Upper lobe of left lung (tissue), 6 donors: ENCODE measurements around the gene ZNF556. TPM values are rescaled to one million over a fixed set of nuclear protein-coding genes. Genes with fewer than 3 reads are reported as not detected.
A peak's percentile ranks its signal among the peaks of the same experiment; 100 is the strongest.

ENCODE experiments used
- ATAC-seq, 2 donors: fragments of 200-7000 bp; cut with Tn5 transposase; one replicate each; pipeline ENCODE4 v1.9.1; 2022; ENCODE audit warnings: mild to moderate bottlenecking in 2 of 2, moderate library complexity in 2 of 2; ENCODE audit not compliant: low FRiP score in 2 of 2
- DNase-seq, 2 donors: peaks; one replicate each; pipeline ENCODE4 v3.0.0-alpha.2; 2019 to 2020
- H3K27ac ChIP-seq, 4 donors: fragments of 200-600 bp; sonication (generic); one replicate each; pipeline ENCODE4 v1.5.1; 2016 to 2019
- H3K27me3 ChIP-seq, 4 donors: fragments of 200-600 bp; sonication (generic); one replicate each; pipeline ENCODE4 v1.5.1; 2017 to 2019
- H3K36me3 ChIP-seq, 4 donors: fragments of 200-600 bp; sonication (generic); one replicate each; pipeline ENCODE4 v1.5.1; 2016 to 2019
- H3K4me1 ChIP-seq, 4 donors: fragments of 200-600 bp; sonication (generic); one replicate each; pipeline ENCODE4 v1.5.1; 2018 to 2019
- H3K4me3 ChIP-seq, 4 donors: fragments of 200-600 bp; sonication (generic); one replicate each; pipeline ENCODE4 v1.5.1; 2017 to 2019; ENCODE audit warnings: mild to moderate bottlenecking in 2 of 4, moderate library complexity in 1 of 4
- H3K9me3 ChIP-seq, 4 donors: fragments of 200-600 bp; sonication (generic); one replicate each; pipeline ENCODE4 v1.5.1; 2018 to 2019
- CTCF ChIP-seq, 6 experiments: fragments of 450-650 bp in 4 of 6; fragments of 200-600 bp in 2 of 6; sonication (generic) in 2 of 6; IDR thresholded peaks; one replicate each; pipeline ENCODE4 v1.5.1; 2016 to 2019; ENCODE audit warnings: antibody characterized with exemption in 6 of 6
- EP300 ChIP-seq, 4 donors: sonication (generic); formaldehyde crosslinking; IDR thresholded peaks; one replicate each; pipeline ENCODE4 v1.5.1; 2017; ENCODE audit warnings: antibody characterized with exemption in 4 of 4, control low read depth in 2 of 4
- POLR2A ChIP-seq, 4 donors: fragments of 450-650 bp; IDR thresholded peaks; one replicate each; pipeline ENCODE4 v1.5.1; 2016 to 2017; ENCODE audit warnings: antibody characterized with exemption in 4 of 4, mild to moderate bottlenecking in 2 of 4
- POLR2AphosphoS5 ChIP-seq, 2 donors: sonication (generic); formaldehyde crosslinking; IDR thresholded peaks; one replicate each; pipeline ENCODE4 v1.5.1; 2017; ENCODE audit warnings: antibody characterized with exemption in 2 of 2
- WGBS, 2 donors: methylation state at CpG; one replicate each; pipeline ENCODE4 v1.1.5; 2017 to 2018; 5-methylcytosine and 5-hydroxymethylcytosine counted together
- total RNA-seq, 6 donors: library from RNA; depleted of rRNA in 4 of 6; stranded (reverse); fragments of >200 nt in 4 of 6; gene quantifications; one replicate each; pipeline versions ENCODE4 v1.1.0 to v1.2.1, GENCODE V29; 2016 to 2021
- donor health status: DM: no; HTN: no; CAD: no; lungs with moderate emphysema.
- donor health status: DM: no; HTN: yes; CAD: no; lungs with severe emphysema.

Gene ZNF556
- not detected for total RNA-seq

- Histone ChIP-seq H3K27me3 (no peaks in the 10 kb centered on the region), H3K4me1 (no peaks in the 10 kb centered on the region), H3K9me3 (no peaks in the 10 kb centered on the region), H3K27ac (no peak within 1 kb of the TSS), H3K36me3 (no peaks in the 10 kb centered on the region), H3K4me3 (no peak within 1 kb of the TSS)
- 80 to 88% methylated on average over 25 to 35 of the region's 36 CpGs for WGBS, 2 donors
- no peak for TF ChIP-seq POLR2A (IDR thresholded peaks at IDR 0.05)
- TF ChIP-seq POLR2AphosphoS5 (IDR thresholded peaks at IDR 0.05), result no peak
- TF ChIP-seq CTCF (IDR thresholded peaks at IDR 0.05), result no peak
- TF ChIP-seq EP300 (IDR thresholded peaks at IDR 0.05), result no peak
- DNase-seq, result peak in 1 of 2 donors; percentile 61
- ATAC-seq, result peak in 1 of 2 donors; percentile 60
These were observed at the start of gene ZNF556 for GRCh38 chr19:2867025-2867991. Gene ZNF556, plus strand, starts transcription at chr19:2867335. Its CDS starts 87 bp downstream, at chr19:2867422.

DNA sequence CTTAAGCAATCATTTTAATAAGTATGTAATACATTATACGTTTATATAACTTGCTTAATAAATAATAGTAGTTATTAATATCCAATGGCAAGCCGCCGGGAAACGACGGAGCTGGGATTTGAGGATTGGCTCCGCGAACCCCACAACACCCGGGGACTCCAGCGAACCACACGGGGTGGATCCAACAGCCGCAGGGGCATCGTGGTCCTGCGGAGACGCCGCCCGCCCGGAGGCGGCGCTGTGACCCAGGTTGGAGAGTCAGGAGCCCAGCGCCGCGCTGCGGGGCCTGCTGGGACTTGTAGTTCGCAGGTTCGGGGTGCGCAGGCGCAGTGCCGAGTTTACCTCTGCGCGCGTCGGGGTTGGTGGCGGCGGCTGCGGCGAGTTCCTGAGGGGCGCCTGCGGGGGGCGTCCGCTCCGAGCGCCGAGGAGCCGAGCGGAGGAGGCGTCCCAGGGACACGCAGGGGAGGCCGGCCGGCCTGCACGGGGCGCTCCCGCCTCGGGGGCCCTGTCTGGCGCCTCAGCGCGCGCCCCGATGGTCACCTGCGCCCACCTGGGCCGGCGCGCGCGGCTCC, 47.5 kb upstream of the ZNF556 start, which contains the start of gene ZNF554:
ZNF554 (plus strand) TSS at position 329 of the 572 bp plus-strand sequence; CDS start at position 533, 204 bp downstream.
- 0 to 1% methylated on average over 12 to 31 of the region's 64 CpGs for WGBS, 2 donors
- DNase-seq (peak; percentile 98 to 99), ATAC-seq (peak; percentile 97 to 99)
- TF ChIP-seq POLR2A (IDR thresholded peaks at IDR 0.05) (peak in 1 of 4 donors; percentile 62), CTCF (IDR thresholded peaks at IDR 0.05) (peak; percentile 97 to 99 (median 98)), POLR2AphosphoS5 (IDR thresholded peaks at IDR 0.05) (peak; percentile 46 to 67), EP300 (IDR thresholded peaks at IDR 0.05) (no peak)
- no peaks in the 10 kb centered on the region for H3K9me3 ChIP-seq
- H3K27me3 ChIP-seq, result no peaks in the 10 kb centered on the region
- peaks cover 7 to 20% (median 10%) of the 10 kb centered on the region in 4 donors for H3K4me1 ChIP-seq
- peak within 1 kb of the TSS; percentile 86 to 96 (median 93) for H3K4me3 ChIP-seq
- H3K36me3 ChIP-seq, result peaks cover 0 to 12% (median 3%) of the 10 kb centered on the region in 4 donors
- H3K27ac ChIP-seq, result peak within 1 kb of the TSS; percentile 6 to 87 (median 40)

- 3 to 13% methylated on average over 7 to 11 of the region's 36 CpGs for WGBS, 2 donors
- DNase-seq (no peak), ATAC-seq (peak in 1 of 2 donors; percentile 18)
- Histone ChIP-seq H3K4me1 (peaks cover 7 to 20% (median 10%) of the 10 kb centered on the region in 4 donors), H3K27ac (peak overlapping the region; percentile 6 to 87 (median 40)), H3K4me3 (peak overlapping the region; percentile 86 to 96 (median 93)), H3K36me3 (peaks cover 0 to 12% (median 3%) of the 10 kb centered on the region in 4 donors), H3K27me3 (no peaks in the 10 kb centered on the region), H3K9me3 (no peaks in the 10 kb centered on the region)
- no peak for TF ChIP-seq POLR2AphosphoS5 (IDR thresholded peaks at IDR 0.05)
- TF ChIP-seq EP300 (IDR thresholded peaks at IDR 0.05), result no peak
- TF ChIP-seq CTCF (IDR thresholded peaks at IDR 0.05), result no peak
- no peak for TF ChIP-seq POLR2A (IDR thresholded peaks at IDR 0.05)
These were observed 46.9 kb upstream of the ZNF556 start for GRCh38 chr19:2820112-2820702.

DNA sequence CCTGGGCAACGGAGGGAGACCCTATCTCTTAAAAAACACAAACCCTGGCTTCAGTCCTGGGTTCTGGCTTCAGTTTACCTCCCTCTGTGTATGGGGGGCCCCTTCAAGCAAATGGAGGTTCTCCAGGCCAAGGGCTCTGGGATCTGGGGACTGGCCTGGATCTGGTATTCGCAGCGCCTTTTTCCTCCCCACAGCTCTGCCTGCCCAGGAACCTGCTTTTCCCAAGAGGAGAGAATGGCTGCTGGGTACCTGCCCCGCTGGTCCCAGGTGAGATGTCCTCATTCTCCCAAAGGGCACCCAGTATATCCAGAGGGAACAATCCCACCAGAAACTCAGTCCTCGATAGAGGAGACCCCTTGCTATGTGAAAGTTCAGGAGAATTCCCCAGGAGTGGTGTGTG, 44.3 kb upstream of the ZNF556 start:
- no peak overlapping the region for H3K4me3 ChIP-seq
- no peak overlapping the region for H3K27ac ChIP-seq
- DNase-seq (no peak), ATAC-seq (no peak)
- TF ChIP-seq CTCF (IDR thresholded peaks at IDR 0.05) (no peak), POLR2A (IDR thresholded peaks at IDR 0.05) (no peak), EP300 (IDR thresholded peaks at IDR 0.05) (no peak), POLR2AphosphoS5 (IDR thresholded peaks at IDR 0.05) (no peak)
- no peaks in the 10 kb centered on the region for H3K27me3 ChIP-seq
- 95 to 97% methylated on average over 3 to 5 of the region's 5 CpGs for WGBS, 2 donors
- peaks cover 0 to 22% (median 7%) of the 10 kb centered on the region in 4 donors for H3K36me3 ChIP-seq
- H3K9me3 ChIP-seq, result no peaks in the 10 kb centered on the region
- H3K4me1 ChIP-seq, result peaks cover 7 to 20% (median 10%) of the 10 kb centered on the region in 4 donors
